Measurements from ENCODE around the gene CD99.

GRCh38 chrX:2733286-2733685 lies 42.2 kb downstream of the CD99 start:
- TF ChIP-seq EZH2 (IDR thresholded peaks at IDR 0.05; ENCODE audit: borderline replicate concordance, low read length) (no peak), CTCF (IDR thresholded peaks at IDR 0.05; ENCODE audit: low read length) (no peak)
